Ovary (tissue), 3 donors: Measurements from ENCODE around the gene LCN10.

Source experiments
- CTCF ChIP-seq, 3 donors: fragments of 450-650 bp in 2 of 3; fragments of 200-600 bp in 1 of 3; IDR thresholded peaks; one replicate each; pipeline versions ENCODE4 v1.5.1 to v1.8.0; 2016 to 2022; ENCODE audit warnings: antibody characterized with exemption in 3 of 3, mild to moderate bottlenecking in 1 of 3
- EP300 ChIP-seq: sonication (generic); formaldehyde crosslinking; IDR thresholded peaks from one replicate; pipeline ENCODE4 v1.6.1; 2017; ENCODE audit warnings: antibody characterized with exemption
- POLR2A ChIP-seq: fragments of 450-650 bp; IDR thresholded peaks from one replicate; pipeline ENCODE4 v1.6.1; 2017; ENCODE audit warnings: antibody characterized with exemption, mild to moderate bottlenecking, moderate library complexity
- donor health status: DM: no; HTN: no; CAD: no.

DNA sequence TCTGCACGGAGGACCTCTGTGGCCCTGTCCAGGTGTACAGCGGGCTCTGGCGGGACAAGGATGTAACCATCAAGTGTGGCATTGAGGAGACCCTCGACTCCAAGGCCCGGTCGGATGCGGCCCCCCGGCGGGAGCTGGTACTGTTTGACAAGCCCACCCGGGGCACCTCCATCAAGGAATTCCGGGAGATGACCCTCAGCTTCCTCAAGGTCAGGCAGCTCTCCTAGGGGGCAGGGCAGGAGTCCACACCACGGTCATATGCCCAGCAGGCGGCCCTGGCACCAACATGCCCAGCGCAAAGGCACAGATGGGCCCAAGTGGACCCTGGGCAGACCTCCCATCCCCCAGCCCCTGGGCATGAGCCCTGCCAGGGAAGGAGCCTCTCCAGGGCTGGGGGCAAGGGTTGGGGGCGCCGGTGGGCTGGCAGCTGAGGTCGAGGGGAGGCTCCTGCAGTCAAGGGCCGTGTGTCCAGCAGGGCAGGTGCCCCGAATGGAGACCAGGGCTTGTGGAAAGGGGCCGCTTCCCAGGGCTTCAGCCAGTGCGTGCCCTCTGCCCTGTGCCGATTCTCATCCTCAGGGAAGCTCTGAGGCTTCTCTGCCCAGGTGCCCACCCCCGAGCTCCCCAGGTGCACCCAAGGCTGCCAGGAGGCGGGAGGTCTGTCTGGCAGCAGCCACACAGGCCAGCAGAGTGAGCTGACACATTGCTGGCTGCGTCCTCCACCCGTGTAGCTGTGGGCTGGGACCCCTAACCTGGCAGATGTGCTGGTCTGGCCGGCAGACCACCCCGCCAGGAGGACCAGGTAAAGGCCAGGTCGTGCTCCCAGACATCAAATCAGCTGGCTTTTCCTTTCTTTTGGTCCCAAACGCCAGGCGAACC lies 20.4 kb downstream of the LCN10 start:
- TF ChIP-seq CTCF (IDR thresholded peaks at IDR 0.05), result no peak
- no peak for TF ChIP-seq POLR2A
- no peak for TF ChIP-seq EP300
